ENCODE measurements around the gene MFSD11.
A peak's percentile ranks its signal among the peaks of the same experiment; 100 is the strongest.

Gene MFSD11

DNA sequence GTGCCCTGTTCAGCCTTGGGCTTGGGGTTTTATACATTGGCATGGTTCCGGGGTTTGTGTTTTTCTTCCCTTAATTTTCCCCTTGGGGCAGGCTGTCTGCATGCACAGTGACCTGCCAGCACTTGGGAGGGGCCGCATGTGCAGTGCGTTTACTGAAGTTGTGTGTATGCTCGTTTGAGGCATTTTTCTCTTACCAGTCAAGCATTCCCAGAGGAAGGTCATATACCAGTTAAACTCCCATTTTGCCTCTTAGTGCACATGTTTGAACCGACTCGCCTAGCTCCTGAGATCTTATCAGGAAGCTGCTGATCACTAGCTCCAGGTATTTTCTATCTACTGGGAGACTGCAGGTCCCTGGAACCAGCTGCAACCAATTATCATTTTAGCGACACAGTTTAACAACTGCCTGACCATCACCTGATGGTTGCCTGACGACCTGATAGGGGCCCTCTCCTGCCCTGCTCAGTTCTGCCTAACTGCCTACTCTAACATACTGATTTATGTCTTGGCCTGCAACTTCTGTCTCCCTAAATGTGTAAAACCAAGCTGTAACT lies 51.4 kb downstream of the MFSD11 start:
- no peak overlapping the region for H3K27ac ChIP-seq (replicated peaks)
- no peak overlapping the region for H3K4me3 ChIP-seq (replicated peaks; ENCODE audit: insufficient read depth, low read length)
- H3K27me3 ChIP-seq (ENCODE audit: insufficient read depth, poor library complexity, severe bottlenecking), result no peaks in the 10 kb centered on the region
- TF ChIP-seq SPI1 (IDR thresholded peaks at IDR 0.05; ENCODE audit: borderline replicate concordance, low read depth) (no peak), GABPA (IDR thresholded peaks at IDR 0.05; ENCODE audit: low read depth) (no peak), POLR2AphosphoS5 (IDR thresholded peaks at IDR 0.05; ENCODE audit: low read depth) (no peak), REST (IDR thresholded peaks at IDR 0.05; ENCODE audit: insufficient replicate concordance, low read depth) (no peak)
- TF ChIP-seq, protein P1, sequence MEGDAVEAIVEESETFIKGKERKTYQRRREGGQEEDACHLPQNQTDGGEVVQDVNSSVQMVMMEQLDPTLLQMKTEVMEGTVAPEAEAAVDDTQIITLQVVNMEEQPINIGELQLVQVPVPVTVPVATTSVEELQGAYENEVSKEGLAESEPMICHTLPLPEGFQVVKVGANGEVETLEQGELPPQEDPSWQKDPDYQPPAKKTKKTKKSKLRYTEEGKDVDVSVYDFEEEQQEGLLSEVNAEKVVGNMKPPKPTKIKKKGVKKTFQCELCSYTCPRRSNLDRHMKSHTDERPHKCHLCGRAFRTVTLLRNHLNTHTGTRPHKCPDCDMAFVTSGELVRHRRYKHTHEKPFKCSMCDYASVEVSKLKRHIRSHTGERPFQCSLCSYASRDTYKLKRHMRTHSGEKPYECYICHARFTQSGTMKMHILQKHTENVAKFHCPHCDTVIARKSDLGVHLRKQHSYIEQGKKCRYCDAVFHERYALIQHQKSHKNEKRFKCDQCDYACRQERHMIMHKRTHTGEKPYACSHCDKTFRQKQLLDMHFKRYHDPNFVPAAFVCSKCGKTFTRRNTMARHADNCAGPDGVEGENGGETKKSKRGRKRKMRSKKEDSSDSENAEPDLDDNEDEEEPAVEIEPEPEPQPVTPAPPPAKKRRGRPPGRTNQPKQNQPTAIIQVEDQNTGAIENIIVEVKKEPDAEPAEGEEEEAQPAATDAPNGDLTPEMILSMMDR (IDR thresholded peaks at IDR 0.05; ENCODE audit: insufficient read depth, low read length), result no peak
- DNase-seq (ENCODE audit: low read depth in 1 of 2, low spot score in 1 of 2), result no peak

GRCh38 chr17:76791053-76791980 lies 53.4 kb downstream of the MFSD11 start:
- TF ChIP-seq POLR2AphosphoS5 (IDR thresholded peaks at IDR 0.05; ENCODE audit: low read depth) (peak; percentile 50), REST (IDR thresholded peaks at IDR 0.05; ENCODE audit: insufficient replicate concordance, low read depth) (no peak), GABPA (IDR thresholded peaks at IDR 0.05; ENCODE audit: low read depth) (no peak)
- TF ChIP-seq, protein P1 (IDR thresholded peaks at IDR 0.05; ENCODE audit: insufficient read depth, low read length), result no peak
- Histone ChIP-seq H3K4me3 (replicated peaks; ENCODE audit: insufficient read depth, low read length) (0 out of 2 replicates have a peak overlapping the region, but pooled peaks have one; percentile 10), H3K27ac (replicated peaks) (no peak overlapping the region), H3K27me3 (ENCODE audit: insufficient read depth, poor library complexity, severe bottlenecking) (no peaks in the 10 kb centered on the region)
- DNase-seq (ENCODE audit: low read depth in 1 of 2, low spot score in 1 of 2), result peak; percentile 55 to 61

GRCh38 chr17:76792348-76792747 lies 54.4 kb downstream of the MFSD11 start:
- TF ChIP-seq, protein P1 (IDR thresholded peaks at IDR 0.05; ENCODE audit: insufficient read depth, low read length), result no peak
- TF ChIP-seq POLR2AphosphoS5 (IDR thresholded peaks at IDR 0.05; ENCODE audit: low read depth) (no peak), REST (IDR thresholded peaks at IDR 0.05; ENCODE audit: insufficient replicate concordance, low read depth) (no peak), GABPA (IDR thresholded peaks at IDR 0.05; ENCODE audit: low read depth) (no peak), SPI1 (IDR thresholded peaks at IDR 0.05; ENCODE audit: borderline replicate concordance, low read depth) (no peak)
- H3K27me3 ChIP-seq (ENCODE audit: insufficient read depth, poor library complexity, severe bottlenecking), result no peaks in the 10 kb centered on the region
- DNase-seq (ENCODE audit: low read depth in 1 of 2, low spot score in 1 of 2), result no peak
- H3K4me3 ChIP-seq (replicated peaks; ENCODE audit: insufficient read depth, low read length), result no peak overlapping the region
- no peak overlapping the region for H3K27ac ChIP-seq (replicated peaks)

Data from HL-60 (cell line).